ENCODE results near the gene PRELP. TPM values are rescaled to one million over a fixed set of nuclear protein-coding genes. Genes with fewer than 3 reads are reported as not detected.

Gene PRELP
- total and polyA plus RNA-seq, 2 of the 8 experiments (the other 6 are each of a cell fraction or from before 2014, with no cell fraction given): 0.13 to 0.23 TPM

DNA sequence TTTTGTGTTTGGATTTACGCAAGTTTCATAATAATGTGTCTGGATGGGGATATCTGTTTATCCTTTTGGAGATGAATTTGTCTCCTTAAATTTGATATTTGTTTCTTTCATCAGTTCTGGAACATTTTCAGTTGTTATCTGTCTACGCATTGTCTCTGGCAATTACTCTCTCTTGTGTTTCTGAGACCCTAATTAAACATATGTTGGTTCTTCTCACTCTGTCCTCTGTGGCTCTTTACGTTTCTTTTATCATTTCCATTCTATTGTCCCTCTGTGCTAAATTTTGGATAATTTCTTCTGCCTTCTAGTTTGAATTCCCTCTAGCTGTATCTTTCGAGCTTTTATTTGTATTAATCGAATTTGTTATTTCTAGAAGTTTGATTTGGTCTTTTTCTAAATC lies 17.5 kb upstream of the PRELP start (continued):
- TF ChIP-seq, protein P1, sequence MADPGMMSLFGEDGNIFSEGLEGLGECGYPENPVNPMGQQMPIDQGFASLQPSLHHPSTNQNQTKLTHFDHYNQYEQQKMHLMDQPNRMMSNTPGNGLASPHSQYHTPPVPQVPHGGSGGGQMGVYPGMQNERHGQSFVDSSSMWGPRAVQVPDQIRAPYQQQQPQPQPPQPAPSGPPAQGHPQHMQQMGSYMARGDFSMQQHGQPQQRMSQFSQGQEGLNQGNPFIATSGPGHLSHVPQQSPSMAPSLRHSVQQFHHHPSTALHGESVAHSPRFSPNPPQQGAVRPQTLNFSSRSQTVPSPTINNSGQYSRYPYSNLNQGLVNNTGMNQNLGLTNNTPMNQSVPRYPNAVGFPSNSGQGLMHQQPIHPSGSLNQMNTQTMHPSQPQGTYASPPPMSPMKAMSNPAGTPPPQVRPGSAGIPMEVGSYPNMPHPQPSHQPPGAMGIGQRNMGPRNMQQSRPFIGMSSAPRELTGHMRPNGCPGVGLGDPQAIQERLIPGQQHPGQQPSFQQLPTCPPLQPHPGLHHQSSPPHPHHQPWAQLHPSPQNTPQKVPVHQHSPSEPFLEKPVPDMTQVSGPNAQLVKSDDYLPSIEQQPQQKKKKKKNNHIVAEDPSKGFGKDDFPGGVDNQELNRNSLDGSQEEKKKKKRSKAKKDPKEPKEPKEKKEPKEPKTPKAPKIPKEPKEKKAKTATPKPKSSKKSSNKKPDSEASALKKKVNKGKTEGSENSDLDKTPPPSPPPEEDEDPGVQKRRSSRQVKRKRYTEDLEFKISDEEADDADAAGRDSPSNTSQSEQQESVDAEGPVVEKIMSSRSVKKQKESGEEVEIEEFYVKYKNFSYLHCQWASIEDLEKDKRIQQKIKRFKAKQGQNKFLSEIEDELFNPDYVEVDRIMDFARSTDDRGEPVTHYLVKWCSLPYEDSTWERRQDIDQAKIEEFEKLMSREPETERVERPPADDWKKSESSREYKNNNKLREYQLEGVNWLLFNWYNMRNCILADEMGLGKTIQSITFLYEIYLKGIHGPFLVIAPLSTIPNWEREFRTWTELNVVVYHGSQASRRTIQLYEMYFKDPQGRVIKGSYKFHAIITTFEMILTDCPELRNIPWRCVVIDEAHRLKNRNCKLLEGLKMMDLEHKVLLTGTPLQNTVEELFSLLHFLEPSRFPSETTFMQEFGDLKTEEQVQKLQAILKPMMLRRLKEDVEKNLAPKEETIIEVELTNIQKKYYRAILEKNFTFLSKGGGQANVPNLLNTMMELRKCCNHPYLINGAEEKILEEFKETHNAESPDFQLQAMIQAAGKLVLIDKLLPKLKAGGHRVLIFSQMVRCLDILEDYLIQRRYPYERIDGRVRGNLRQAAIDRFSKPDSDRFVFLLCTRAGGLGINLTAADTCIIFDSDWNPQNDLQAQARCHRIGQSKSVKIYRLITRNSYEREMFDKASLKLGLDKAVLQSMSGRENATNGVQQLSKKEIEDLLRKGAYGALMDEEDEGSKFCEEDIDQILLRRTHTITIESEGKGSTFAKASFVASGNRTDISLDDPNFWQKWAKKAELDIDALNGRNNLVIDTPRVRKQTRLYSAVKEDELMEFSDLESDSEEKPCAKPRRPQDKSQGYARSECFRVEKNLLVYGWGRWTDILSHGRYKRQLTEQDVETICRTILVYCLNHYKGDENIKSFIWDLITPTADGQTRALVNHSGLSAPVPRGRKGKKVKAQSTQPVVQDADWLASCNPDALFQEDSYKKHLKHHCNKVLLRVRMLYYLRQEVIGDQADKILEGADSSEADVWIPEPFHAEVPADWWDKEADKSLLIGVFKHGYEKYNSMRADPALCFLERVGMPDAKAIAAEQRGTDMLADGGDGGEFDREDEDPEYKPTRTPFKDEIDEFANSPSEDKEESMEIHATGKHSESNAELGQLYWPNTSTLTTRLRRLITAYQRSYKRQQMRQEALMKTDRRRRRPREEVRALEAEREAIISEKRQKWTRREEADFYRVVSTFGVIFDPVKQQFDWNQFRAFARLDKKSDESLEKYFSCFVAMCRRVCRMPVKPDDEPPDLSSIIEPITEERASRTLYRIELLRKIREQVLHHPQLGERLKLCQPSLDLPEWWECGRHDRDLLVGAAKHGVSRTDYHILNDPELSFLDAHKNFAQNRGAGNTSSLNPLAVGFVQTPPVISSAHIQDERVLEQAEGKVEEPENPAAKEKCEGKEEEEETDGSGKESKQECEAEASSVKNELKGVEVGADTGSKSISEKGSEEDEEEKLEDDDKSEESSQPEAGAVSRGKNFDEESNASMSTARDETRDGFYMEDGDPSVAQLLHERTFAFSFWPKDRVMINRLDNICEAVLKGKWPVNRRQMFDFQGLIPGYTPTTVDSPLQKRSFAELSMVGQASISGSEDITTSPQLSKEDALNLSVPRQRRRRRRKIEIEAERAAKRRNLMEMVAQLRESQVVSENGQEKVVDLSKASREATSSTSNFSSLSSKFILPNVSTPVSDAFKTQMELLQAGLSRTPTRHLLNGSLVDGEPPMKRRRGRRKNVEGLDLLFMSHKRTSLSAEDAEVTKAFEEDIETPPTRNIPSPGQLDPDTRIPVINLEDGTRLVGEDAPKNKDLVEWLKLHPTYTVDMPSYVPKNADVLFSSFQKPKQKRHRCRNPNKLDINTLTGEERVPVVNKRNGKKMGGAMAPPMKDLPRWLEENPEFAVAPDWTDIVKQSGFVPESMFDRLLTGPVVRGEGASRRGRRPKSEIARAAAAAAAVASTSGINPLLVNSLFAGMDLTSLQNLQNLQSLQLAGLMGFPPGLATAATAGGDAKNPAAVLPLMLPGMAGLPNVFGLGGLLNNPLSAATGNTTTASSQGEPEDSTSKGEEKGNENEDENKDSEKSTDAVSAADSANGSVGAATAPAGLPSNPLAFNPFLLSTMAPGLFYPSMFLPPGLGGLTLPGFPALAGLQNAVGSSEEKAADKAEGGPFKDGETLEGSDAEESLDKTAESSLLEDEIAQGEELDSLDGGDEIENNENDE (IDR thresholded peaks at IDR 0.05; ENCODE audit: insufficient replicate concordance, low read length): no peak
